Activated CD4-positive, alpha-beta T cell treated with anti-CD3 and anti-CD28 coated beads, Interleukin-10, Interleukin-2, amounts not matched to agents 100 ng/mL and 50 ng/mL, durations not matched to agents 16 hours and 8 hours (primary cell): ENCODE results near the gene CISH.

Experiments
- DNase-seq: peaks from one replicate; pipeline ENCODE4 v3.0.0-alpha.2; 2020

CISH gene

DNA sequence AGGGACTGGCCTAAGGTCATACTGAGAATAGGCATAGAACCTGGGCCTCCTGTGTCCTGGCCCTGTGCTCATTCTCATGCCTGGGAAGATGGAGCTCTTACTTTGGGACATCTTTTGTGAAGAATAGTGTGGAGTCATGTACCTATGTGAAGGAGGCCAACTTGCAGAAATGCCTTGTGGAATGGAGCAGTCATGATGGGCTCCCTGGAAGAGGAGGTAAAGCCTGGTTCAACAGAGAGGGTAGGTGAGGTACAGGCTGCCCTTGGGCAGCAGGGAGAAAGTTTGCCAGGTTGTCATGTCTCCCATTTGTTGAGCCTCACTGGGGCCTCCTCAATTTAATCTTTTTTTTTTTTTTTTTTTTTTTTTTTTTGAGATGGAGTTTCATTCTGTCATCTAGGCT, 23.5 kb upstream of the CISH start:
- DNase-seq, result no peak

DNA sequence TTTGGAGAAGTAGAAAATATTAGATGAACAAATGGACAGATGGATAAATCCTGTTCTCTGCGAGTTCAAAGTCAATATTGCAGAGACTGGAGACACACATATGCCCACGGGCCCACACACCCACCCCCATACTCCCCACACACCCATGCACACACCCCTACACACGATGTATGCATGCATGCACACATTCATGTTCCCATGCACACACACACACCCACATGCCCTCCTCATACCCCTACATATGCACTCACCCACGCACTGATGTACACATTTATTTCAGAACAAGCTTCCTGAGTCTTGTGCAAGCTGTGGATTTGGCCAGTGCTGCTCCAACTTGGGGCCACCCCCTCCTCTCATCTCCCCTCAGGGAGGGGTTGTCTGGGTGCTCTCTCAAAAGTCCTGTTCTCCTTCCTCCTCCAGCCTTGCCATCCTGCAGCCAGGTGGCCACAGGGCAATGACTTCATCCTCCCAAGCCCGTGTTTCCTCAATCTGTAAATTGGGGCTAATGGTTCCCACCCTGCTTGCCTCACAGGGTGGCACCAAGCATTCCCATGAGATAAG, 21.7 kb upstream of the CISH start:
- DNase-seq, result no peak

DNA sequence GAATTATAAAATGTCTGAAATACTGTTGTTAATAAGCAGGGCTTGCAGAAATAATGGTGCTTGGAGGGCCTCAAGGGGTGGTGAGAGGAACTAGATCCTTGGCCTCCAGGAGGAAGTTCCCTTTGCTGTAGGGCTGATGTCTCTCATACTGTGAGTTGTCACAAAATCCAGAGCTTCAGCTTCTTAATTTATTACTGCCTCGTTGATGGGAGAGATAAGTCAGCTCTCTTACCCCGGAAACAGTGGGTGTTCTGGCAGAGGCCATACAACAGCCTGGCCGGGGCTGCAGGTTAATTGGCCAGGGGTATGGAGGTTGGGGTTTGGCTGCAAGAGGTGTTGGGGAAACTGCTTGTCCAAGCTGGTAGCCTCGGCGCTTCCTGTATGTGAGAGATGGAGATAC, 20.9 kb upstream of the CISH start:
- DNase-seq, result peak; percentile 52

DNA sequence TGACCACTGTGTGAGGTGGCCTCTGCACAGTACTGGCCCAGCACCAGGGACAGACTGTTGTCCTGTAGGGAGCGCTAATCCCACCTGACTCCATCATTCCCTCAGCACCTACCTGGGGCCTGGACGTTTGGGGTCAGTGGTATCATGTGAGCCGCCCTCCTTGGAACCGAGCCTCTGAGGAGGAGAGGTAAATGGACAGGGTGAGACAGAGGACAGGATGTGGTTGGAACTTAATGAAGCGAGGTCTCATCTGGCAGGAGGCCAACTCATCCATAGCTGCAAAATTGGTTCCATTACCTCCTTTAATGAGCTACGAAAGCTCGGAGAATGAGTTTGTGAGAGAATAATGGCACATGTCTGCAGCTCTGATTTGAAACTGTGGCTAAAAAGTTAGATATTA, 19.3 kb upstream of the CISH start:
- no peak for DNase-seq

DNA sequence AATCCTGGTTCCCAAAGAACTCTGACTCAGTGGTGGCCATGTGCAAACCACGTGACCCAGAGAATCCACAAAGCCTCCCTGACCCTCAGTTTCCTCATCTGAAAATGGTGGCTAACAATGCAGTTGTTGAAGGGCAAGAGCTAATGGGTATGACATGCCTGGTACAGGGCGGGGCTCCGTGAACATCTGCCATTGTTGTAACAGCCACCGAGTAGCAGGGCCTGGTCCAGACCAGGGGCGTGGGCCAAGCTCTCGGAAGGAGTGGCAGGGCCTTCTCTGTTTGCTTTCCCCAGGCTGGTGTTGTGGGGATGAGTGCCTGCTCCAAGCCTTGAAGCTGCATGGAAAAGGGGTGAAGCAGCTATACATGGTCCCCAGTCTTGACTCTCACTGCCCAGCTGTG, 18.8 kb upstream of the CISH start:
- no peak for DNase-seq

DNA sequence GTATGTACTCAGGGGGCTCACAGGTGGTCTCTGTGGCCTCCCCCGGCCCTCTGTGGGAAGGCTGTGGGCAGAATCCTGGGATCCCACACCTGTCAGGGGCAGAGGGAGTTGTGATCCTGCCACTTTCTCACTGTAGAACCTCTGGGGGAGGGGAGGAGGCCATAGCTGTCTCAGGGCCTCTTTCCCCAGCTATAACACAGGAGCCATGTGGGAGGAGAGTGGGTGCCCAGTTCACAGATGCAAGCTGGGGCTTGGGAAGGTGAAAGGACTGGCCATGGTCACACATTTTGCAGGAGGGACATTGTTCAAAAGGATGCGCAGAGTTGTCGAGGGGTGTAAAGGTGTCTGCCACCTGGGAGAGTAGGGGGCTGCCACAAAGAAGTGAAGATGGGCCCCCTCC, 17.0 kb upstream of the CISH start:
- DNase-seq, result no peak

DNA sequence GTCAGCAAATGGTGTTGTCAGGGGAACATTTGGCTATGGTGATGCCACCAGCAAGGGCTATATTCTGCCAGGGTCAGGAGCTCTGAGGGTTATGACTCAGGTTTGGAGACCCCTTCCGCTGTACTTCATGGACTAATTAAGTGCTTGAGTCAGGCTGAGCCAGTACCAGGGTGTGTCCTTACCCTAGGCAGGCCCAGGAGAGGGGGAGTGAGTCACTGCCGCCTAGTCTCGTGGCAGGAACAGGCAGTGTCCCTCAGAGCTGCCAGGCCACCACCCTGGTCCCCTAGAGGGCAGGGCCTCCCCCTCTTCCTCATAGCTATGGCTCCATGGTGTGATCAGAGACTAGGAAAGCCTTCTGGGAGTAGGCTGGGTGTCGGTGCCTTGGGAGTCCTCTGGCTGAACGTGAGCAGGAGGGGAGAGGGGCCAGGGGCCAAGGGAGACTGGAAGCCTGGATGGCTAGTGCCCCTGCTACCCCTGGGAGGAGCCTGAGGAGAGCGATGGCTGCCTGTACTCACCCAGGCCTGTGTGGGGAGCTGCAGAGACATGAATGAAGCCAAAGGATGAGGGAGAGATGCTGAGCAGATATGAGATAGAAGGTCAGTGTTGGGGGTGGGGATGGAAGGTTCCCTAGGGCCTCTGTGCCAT, 16.0 kb upstream of the CISH start:
- DNase-seq, result no peak

DNA sequence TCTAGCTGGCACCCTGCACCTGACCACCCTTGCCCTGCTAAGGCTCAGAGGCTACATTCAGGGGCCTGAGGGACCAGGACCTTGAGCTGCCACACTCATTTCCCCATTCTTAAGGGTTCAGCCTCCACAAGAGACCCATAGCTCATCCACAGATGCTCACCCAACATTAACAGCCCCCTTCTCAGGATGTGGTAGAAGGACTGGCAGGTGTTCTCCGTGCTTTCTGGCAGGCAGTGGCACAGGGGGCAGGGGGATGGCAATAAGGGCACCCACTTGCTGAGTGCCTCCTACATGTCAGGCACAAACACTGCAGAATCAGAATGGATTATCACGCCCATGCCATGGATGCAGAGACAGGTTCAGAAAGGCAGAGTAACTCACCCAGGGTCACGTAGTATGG, 14.8 kb upstream of the CISH start:
- no peak for DNase-seq

DNA sequence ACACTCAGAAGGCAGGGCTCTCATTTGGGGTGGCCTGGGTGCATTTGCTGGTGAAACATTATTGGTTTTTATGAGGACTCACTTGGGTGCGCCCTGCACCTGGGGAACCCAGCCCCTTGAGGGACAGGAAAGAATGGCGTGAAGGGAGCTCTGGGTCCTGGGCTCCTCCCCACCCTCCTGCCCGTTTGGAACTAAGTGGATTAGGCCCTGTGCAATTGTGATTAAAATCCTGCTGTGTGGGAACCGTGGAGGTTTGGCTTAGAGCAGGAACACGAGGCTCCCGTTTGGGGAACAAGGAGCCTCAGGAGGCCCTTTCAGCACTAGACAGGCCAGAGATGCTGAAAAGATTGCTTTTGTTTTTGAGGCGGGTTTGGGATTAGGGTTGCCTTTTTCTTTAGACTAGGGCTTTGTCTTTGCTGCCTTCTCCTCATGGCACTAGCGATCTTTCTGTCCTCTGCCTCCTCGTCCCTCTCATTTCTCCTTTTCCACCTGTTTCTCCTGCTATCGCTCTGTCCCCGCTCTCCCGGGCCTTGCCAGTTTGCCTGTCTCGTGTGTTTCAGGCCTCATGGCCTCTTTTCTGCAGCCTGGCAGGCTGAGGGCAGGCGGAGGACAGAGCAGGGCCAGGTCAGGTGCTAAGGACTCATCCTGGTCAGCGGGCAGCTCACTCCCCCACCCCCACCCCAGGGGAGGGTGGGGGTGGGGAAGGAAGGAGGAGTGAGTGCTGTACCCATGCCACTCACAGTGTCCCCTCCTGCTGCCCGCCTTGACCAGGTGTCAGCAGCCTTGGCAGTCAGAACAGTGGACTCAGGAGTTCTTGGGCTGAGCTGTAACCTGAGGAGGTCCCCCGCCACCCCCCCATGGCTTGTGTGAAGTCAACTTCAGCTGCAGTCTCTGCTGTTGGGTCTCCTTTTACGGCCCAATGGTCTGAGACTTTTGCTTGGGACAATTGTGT, 13.9 kb upstream of the CISH start:
- DNase-seq, result no peak

DNA sequence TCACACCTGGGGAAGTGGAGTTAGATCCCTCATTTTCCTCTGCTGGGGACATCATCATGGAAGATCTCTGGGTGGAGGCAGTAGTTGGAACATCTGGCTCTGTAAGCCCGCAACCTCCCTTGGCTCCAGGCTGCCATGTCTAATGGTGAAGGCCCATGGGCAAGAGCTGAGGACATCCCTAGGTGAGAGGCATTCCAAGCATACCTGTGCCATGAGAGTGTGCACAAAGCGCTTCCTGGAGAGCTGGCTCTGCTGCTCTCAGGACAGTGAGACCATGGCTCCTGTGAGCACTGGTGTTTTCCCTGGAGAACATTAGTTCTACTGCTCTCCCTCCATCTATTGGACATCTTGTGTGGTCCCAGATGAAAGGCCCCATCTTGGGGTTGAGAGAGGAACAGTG, 13.1 kb upstream of the CISH start:
- DNase-seq, result no peak

DNA sequence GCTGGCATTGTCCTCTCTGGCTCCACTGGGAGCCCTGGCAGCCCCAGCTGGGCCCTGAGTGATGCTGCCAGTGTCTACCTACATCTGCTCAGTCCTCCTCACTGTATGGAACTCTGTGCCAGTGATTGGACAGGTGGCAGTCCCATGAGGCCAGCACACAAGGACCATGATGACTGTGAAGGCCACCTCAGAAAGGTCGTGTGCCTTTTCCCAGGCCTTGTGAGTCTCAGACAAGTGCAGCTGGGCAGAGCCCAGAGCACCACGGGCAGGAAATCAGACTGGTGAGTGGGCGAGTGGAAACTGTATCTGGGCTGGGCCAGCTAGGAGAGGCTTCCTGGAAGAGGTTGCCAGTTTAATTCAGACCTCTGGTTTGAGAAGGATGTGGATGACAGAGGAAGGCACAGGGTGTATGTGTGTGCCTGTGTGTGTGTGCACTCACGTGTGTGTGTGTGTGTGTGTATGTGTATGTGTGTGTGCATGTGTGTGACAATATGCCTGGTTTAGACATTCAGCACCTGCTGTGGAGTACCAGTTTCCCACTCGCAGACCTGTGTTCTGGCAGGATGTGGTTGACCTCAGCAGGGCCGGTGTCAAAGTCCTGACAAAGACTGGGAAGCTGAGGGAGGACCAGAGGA, 12.4 kb upstream of the CISH start:
- peak; percentile 85 for DNase-seq

DNA sequence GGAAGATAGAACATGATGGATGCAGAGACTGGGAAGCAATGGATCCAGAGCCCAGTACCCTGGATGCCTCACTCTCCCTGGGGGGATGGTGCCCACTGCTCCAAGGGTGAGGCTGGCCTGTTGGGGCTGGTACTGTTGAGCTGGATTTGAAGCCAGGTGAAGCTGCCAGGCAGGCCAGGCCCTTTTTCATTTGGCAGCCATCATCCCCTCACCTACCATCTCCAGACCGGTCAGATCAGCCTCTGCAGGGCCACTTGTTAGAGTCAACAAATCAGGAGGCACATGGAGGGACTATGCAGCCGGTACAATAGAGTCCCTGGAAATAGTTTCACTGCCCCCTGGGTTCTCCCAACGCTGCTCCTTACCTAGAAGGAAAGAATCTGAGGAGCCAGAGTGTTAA, 11.3 kb upstream of the CISH start:
- no peak for DNase-seq

DNA sequence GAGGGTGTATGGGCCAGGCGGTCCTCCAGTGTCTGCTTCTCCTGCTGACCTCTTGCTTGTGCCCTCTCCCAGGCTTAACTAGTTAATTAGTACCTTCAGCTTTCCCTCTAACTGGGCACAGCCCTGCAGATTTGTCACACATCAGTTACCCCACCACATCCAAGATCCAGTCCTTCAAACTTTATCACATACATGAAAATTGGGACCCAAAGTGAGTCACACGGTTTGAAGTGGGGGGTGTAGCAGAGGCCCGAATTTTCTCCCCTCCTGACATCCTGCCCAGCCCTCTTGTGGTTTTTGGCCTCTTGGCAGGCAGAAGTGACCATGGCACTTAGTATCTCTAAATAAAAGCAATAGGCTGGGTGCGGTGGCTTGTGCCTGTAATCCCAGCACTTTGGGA, 9.2 kb upstream of the CISH start:
- no peak for DNase-seq

DNA sequence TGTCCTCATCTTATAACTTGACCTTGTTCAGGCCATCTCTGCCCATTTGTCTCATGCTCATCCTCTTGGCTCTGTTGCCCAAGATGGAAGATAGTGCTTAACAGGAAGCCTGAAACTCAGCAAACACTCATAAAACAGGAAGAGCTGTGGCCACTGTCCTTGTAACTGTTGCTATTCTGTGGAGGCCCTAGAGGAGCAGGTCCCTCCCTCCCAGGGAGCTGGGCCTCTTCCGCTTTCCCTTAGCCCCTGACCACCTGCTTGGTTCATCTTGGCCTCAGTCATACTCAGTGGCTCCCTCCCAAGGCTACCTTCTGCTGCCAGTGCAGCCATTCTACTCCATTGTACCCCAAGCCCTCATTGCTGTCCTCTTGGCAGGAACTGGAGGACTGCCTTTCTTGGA, 8.8 kb upstream of the CISH start:
- peak; percentile 51 for DNase-seq

DNA sequence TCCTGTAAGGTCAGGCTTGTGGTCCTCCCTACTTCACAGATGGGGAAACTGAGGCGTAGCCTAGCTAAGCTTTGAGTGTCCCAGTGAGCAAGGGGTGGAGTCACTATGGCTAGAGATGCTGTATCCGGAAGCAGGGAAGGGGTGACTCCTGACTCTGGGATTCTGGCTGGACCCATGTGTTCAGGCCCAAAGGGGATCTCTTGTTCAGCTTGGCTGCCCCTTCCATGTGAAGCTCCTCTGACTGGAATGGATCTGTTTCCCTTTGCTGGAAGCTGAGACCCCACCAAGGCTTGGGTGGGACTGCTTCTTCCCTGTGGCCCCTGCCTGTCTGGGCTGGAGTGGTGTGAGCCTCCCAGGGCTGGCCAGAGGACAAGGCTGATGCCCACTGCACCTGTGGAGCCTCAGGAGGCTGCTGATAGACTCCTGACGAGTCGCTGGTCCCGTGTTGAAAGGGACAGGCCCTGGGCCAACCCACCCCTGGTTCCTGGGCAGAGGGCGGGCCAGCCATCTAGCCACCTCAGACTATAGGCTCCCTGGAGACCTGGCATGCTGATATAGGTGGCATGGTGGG, 6.4 kb upstream of the CISH start:
- DNase-seq, result peak; percentile 58

DNA sequence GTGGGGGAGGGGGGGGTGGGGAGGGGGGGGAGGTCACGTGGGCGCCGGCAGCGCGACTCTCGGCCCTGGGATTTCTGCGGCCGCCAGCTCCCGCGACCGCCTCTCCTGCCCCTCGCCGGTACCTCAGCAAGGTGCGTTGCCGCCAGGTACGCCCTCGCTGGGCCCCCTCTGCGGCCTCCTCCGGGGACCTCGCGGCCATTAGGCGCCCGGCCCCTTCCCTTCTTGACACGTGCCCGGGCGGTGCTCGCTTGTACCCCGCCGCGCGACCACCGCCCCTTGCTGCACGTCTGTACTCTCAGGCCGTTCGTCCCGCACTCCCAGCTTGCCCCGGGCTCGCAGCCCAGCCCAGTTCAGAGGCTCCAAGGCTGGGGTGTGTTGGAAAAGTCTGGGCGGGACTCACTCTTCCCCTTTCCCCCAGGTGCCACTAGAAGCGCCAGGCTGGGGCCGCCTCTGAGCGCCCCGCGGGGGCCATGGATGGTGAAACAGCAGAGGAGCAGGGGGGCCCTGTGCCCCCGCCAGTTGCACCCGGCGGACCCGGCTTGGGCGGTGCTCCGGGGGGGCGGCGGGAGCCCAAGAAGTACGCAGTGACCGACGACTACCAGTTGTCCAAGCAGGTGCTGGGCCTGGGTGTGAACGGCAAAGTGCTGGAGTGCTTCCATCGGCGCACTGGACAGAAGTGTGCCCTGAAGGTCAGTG, 5.7 kb upstream of the CISH start, which contains the start of gene MAPKAPK3:
TSS of gene MAPKAPK3 (plus strand) at position 56 of the 696 bp plus-strand sequence. CDS start at position 471, 415 bp downstream.
- no peak for DNase-seq

DNA sequence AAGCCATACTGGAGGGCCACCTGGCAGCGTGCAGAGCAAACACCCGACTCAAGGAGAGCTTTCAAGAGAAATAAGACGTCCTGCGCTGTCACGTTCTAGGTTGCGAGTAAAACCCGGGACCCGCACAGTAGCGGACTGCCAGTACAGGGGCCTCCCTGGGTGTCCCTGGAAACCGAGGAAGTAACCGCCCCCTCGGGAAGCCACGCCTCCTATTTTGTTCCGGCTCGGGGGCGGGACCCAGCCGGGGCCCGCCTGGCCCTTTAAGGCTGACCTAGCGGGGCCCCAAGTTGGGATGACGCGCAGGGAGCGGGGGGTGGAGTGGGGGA, 5.2 kb upstream of the CISH start:
- DNase-seq, result peak; percentile 97

DNA sequence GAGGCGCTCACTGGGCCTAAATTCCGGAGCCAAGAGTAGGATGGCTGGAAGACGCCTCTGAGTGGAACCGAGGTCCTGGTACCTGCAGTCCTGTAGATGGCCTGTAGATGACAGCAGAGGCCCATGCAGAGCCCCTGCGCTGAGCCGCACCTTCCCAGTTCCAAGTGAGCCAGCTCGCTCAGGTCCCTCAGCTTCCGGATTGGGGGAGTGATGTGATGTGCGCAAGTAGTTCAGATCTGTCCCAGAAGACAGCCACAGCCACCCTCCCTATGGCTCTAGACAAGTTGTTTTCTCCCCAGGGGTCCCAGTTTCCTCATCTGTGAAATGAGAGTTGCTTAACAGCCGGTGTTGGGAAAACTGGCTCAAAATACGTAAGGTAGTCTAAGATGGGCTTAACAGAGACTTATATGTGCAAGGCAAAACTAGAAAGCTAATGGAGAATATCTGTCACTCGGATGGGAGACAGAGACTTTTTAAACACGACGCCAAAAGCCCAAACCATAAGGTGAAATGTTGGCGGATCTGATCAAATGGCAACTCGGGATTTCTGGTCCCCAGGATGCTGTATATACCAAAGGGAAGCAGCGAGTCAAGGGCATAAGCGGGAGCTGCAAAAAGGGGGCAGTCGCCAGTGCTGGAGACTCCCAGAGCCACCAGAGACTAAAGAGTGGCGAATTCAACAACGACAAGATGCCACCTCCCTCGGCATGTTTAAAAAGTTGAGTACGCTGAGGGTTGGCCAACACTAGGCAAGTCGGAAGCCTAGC, 4.6 kb upstream of the CISH start:
- DNase-seq, result peak; percentile 92

DNA sequence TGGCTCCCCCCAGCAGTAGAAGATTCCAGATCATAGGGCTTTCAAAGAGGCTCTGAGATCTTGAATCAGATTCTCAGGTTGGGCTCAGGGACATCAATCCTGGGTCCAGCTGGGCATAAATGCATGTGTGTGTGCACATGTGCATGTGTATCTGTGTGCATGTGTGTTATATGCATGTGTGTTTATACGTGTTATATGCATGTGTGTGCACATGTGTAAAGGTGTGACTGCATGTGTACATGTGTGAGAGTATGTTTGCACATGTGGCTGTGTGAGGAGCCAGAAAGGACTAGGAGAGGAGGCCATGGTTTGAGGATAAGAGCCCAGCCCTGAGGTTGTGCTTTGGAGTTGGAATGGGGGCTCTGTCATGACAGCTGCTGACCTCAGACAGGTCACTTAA, 3.6 kb upstream of the CISH start:
- no peak for DNase-seq

DNA sequence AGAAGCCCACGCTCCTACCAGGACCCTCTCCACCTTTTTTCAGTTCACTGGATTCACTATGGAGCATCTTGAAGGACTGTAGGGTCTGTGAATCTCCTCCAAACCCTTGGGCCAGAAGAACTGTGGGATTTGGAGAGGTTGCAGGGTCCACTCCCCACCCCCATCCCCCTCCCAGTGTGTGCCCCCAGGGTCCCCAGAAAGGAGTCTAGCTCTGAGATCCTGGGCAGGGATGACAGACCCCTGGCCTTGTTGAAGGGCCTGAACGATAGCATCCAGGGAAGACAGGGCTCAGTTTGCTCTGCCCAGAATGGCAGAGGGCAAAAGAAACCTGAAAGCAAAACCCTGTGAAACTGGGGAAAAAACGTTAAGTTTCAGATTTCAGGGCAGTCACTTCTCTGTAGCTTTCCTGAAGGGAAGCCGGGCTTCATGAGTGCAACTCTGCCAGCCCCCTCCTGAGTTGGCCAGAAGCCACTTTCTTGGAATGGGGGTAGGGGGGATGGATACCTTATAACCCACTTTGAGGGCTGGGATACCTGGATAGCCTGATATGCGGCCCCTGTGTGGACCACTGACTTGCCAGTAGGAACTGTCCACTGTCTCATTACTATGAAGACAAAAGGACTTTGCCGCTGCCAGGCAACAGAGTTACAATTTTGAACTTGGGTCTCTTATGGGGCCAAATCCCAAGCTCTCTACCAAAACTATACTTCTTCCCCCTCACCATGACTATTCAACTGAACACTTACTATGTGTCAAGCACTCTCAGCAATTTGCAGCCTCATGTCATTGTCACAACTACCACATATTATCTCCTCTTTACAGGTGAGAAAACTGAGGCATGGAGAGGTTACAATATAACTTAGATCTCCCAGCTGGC, 1.6 kb upstream of the CISH start:
- no peak for DNase-seq
